NT2/D1 (cell line): Measurements from ENCODE around the gene GPATCH11.

Experiments
- DNase-seq: peaks from one replicate; pipeline ENCODE4 v3.0.0-alpha.2; 2011; ENCODE audit warnings: low read depth, low spot score
- H3K27me3 ChIP-seq: 2 replicates; pipeline ENCODE4 v1.6.0; 2011; ENCODE audit warnings: mild to moderate bottlenecking; ENCODE audit not compliant: insufficient read length, insufficient read depth
- H3K36me3 ChIP-seq: 2 replicates; pipeline ENCODE4 v1.6.1; 2011; ENCODE audit warnings: mild to moderate bottlenecking, low read length, mixed read lengths; ENCODE audit not compliant: insufficient read depth, insufficient read length
- H3K4me1 ChIP-seq: 2 replicates; pipeline ENCODE4 v1.5.1; 2011; ENCODE audit not compliant: insufficient read depth, insufficient read length
- H3K4me3 ChIP-seq: 2 replicates; pipeline ENCODE4 v1.5.1; 2011; ENCODE audit warnings: low read depth; ENCODE audit not compliant: insufficient read length
- H3K9ac ChIP-seq: 2 replicates; pipeline ENCODE4 v1.6.0; 2011; ENCODE audit warnings: low read depth; ENCODE audit not compliant: insufficient read length
- H3K9me3 ChIP-seq: 2 replicates; pipeline ENCODE4 v1.5.1; 2011; ENCODE audit warnings: mild to moderate bottlenecking, low read length; ENCODE audit not compliant: insufficient read depth
- SUZ12 ChIP-seq: IDR thresholded peaks from 2 replicates; pipeline ENCODE4 v1.6.1; 2011; ENCODE audit not compliant: insufficient read length, insufficient read depth; ENCODE audit errors: extremely low read depth
- YY1 ChIP-seq: IDR thresholded peaks from 2 replicates; pipeline ENCODE4 v1.6.1; 2011; ENCODE audit not compliant: insufficient read length, insufficient read depth
- ZNF274 ChIP-seq: IDR thresholded peaks from 2 replicates; pipeline ENCODE4 v1.6.1; 2011; ENCODE audit warnings: mild to moderate bottlenecking, low read depth, low read length

The GPATCH11 gene

DNA sequence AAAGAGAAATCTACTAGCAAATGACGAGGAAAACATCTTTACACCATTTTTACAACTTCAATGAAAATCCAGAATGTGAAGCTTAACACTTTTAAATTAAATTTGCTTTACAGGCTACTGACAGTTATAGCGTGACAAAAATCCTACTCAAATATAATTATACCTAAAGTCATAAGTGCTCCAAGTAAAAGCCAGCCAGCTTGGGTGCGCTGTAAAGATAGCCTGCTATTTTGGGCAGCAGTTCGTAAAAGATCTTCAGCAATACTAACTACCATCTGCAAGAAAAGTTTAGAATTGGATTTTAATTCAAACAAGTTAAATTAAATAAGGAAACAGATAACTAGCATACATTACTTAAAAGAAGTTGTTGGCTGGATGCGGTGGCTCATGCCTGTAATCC, 22.5 kb upstream of the GPATCH11 start:
- DNase-seq = no peak
- H3K36me3 ChIP-seq = peaks cover 23% of the 10 kb centered on the region
- H3K4me3 ChIP-seq = no peak overlapping the region
- H3K9ac ChIP-seq = no peak overlapping the region
- no peaks in the 10 kb centered on the region for H3K4me1 ChIP-seq
- TF ChIP-seq YY1 = no peak
- TF ChIP-seq ZNF274 = no peak
- TF ChIP-seq SUZ12 = no peak
- H3K9me3 ChIP-seq = no peaks in the 10 kb centered on the region
- H3K27me3 ChIP-seq = no peaks in the 10 kb centered on the region

DNA sequence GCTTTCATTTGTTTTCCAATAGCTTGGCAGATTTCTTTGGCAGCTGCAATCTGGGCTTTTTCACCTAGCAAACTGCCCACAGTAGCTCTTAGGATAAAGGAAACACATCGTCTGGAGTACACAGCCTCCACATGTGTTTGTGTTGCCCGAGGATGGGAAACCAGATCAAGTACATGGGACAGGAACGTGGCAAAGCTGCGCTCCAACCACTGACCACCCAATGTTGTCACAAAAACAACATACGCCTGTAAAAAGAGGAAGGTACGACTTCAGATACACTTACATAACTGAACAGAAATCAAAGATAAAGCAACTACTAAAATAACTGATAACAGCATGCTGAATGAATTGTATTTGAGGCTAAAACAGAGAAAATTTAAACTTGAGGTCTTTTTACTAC, 15.6 kb upstream of the GPATCH11 start:
- peaks cover 26% of the 10 kb centered on the region for H3K36me3 ChIP-seq
- no peaks in the 10 kb centered on the region for H3K27me3 ChIP-seq
- no peaks in the 10 kb centered on the region for H3K4me1 ChIP-seq
- no peak for DNase-seq
- H3K9me3 ChIP-seq = no peaks in the 10 kb centered on the region
- no peak for TF ChIP-seq ZNF274
- TF ChIP-seq SUZ12 = no peak
- TF ChIP-seq YY1 = no peak
- no peak overlapping the region for H3K4me3 ChIP-seq
- no peak overlapping the region for H3K9ac ChIP-seq

DNA sequence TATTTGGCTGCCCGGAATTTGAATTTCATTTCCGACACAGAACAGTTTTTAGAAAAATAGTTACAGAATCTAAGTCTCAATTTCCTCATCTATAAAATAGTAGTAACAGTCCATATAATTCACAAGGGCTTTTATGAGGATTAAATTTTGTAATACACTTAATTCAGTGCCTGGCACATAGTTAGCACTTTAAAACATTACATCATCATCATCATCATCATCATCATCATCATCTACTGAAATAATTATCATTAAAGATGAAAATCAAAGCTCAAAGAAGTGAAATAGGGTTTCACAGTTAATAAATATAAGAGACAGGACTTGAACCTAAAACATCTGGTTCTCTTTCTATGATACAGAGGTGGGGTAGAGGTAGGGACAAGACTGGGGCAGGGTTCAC, 13.4 kb upstream of the GPATCH11 start:
- no peak overlapping the region for H3K9ac ChIP-seq
- H3K27me3 ChIP-seq = no peaks in the 10 kb centered on the region
- H3K36me3 ChIP-seq = peaks cover 18% of the 10 kb centered on the region
- no peaks in the 10 kb centered on the region for H3K9me3 ChIP-seq
- no peak for DNase-seq
- H3K4me1 ChIP-seq = no peaks in the 10 kb centered on the region
- TF ChIP-seq YY1 = no peak
- no peak for TF ChIP-seq SUZ12
- TF ChIP-seq ZNF274 = no peak
- no peak overlapping the region for H3K4me3 ChIP-seq

DNA sequence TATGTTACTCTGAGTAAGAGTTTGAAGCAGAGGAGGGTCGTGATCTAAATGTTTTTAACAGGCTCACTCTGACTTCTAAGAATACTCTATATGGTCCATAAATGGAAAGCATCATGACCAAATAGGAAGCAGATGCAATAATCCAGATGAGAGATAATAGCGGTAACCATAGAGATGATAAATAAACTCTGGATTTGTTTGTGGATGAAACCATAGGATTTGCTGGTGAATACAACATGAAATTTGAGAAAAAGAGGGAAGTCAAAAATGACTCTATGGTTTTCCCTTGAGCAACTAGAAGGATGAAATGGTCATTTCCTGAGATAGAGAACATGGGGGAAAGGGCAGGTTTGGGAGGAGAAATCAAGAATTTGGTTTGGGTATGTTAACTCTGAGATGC, 4.1 kb upstream of the GPATCH11 start:
- H3K4me3 ChIP-seq = no peak overlapping the region
- no peak overlapping the region for H3K9ac ChIP-seq
- H3K4me1 ChIP-seq = no peaks in the 10 kb centered on the region
- H3K27me3 ChIP-seq = no peaks in the 10 kb centered on the region
- DNase-seq = no peak
- no peak for TF ChIP-seq YY1
- TF ChIP-seq ZNF274 = no peak
- TF ChIP-seq SUZ12 = no peak
- H3K36me3 ChIP-seq = peaks cover 26% of the 10 kb centered on the region
- no peaks in the 10 kb centered on the region for H3K9me3 ChIP-seq

DNA sequence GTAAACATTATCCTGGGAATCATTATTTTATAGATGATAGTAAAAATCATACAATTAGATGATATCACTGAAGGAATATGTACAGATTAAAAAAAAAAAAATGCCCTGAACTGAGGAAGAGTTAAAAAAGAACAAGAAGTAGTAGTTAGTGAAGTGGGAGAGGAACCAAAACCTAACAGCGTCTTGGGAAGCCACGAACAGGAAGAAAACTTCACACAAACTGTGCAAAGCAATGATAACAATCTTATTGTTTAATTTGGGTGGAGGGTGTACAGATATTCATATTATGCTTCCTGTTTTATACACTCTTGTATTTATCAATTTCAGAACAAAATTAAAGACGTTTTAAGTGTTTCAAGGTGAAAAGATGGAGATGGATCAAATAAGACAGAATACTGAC, 3.6 kb upstream of the GPATCH11 start:
- H3K9me3 ChIP-seq = no peaks in the 10 kb centered on the region
- H3K4me1 ChIP-seq = no peaks in the 10 kb centered on the region
- no peak overlapping the region for H3K4me3 ChIP-seq
- H3K36me3 ChIP-seq = peaks cover 26% of the 10 kb centered on the region
- H3K27me3 ChIP-seq = no peaks in the 10 kb centered on the region
- TF ChIP-seq ZNF274 = no peak
- TF ChIP-seq YY1 = no peak
- no peak for TF ChIP-seq SUZ12
- H3K9ac ChIP-seq = no peak overlapping the region
- DNase-seq = no peak

DNA sequence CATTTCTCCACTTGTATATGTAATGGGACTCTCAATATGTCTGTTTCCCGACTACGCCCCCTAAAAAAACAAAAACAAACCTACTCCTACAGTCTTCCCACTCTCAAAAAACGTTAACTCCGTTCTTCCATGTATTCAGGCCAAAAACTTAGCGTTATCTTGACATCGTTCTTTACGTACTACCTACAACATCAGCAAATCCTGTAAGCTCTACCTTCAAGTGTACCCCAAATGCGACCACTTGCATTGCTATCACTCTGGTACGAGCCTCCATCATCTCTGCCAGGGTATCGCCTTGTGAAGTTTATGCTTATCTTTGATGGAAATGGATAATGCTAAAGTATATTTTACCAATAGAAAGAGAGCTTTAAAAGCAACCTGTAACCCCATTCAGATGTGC, 479 bp downstream of the GPATCH11 start:
- H3K27me3 ChIP-seq = no peaks in the 10 kb centered on the region
- no peak for DNase-seq
- H3K9ac ChIP-seq = peak overlapping the region; percentile 75
- peaks cover 23% of the 10 kb centered on the region for H3K36me3 ChIP-seq
- H3K9me3 ChIP-seq = no peaks in the 10 kb centered on the region
- peak overlapping the region; percentile 78 for H3K4me3 ChIP-seq
- TF ChIP-seq YY1 (no peak), ZNF274 (no peak), SUZ12 (no peak)
- no peaks in the 10 kb centered on the region for H3K4me1 ChIP-seq

DNA sequence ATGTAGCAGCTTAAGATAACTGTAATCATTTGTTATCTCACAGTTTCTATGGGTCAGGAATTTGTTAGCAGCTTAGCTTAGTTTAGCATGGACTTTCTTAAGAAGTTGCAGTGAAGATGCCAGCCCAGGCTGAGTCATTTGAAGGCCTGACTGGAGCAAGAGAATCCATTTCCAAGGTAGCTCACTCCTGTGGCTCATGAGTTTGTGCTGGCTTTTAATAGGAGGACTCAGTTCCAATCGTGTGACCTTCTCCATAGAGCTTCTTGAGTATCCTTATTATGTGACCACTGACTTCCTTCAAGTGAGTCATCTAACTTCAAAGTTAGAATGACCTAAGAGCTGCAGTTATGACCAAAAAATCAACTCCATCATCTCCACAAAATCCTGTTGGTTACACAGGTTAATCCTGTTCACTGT, 1.4 kb downstream of the GPATCH11 start:
- no peaks in the 10 kb centered on the region for H3K9me3 ChIP-seq
- H3K27me3 ChIP-seq = no peaks in the 10 kb centered on the region
- no peak overlapping the region for H3K4me3 ChIP-seq
- TF ChIP-seq ZNF274 = no peak
- no peak for TF ChIP-seq SUZ12
- no peak for TF ChIP-seq YY1
- no peak overlapping the region for H3K9ac ChIP-seq
- peaks cover 24% of the 10 kb centered on the region for H3K36me3 ChIP-seq
- no peak for DNase-seq
- no peaks in the 10 kb centered on the region for H3K4me1 ChIP-seq
